Astrocyte of the hippocampus (primary cell): ENCODE data around the gene ADAM15.

Experiments used
- DNase-seq: peaks from one replicate; pipeline ENCODE4 v3.0.0; 2011; ENCODE audit warnings: low read depth, low spot score

The ADAM15 gene

GRCh38 chr1:155012776-155013602 is 38.1 kb upstream of the ADAM15 start:
- no peak for DNase-seq

DNA sequence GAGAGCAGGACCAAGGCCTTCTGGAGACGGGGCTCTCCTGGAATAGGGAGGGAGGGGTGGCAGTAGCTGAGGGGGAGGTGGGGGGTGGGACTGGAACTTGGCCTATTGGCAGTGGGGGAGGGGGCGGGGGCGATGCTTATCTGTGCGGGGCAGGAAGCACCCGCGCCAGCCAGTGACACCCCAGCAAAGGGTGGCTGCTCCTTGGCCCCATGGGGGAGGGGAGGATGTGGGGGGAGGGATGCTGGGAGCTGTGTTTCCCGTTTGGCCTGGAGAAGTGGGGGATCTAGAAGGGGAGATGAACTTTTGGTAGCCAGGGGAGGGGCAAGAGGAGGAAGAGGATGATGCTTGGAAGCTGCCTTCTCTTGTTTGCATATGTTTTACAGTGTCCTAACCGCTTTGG is 37.5 kb upstream of the ADAM15 start:
- DNase-seq = no peak

DNA sequence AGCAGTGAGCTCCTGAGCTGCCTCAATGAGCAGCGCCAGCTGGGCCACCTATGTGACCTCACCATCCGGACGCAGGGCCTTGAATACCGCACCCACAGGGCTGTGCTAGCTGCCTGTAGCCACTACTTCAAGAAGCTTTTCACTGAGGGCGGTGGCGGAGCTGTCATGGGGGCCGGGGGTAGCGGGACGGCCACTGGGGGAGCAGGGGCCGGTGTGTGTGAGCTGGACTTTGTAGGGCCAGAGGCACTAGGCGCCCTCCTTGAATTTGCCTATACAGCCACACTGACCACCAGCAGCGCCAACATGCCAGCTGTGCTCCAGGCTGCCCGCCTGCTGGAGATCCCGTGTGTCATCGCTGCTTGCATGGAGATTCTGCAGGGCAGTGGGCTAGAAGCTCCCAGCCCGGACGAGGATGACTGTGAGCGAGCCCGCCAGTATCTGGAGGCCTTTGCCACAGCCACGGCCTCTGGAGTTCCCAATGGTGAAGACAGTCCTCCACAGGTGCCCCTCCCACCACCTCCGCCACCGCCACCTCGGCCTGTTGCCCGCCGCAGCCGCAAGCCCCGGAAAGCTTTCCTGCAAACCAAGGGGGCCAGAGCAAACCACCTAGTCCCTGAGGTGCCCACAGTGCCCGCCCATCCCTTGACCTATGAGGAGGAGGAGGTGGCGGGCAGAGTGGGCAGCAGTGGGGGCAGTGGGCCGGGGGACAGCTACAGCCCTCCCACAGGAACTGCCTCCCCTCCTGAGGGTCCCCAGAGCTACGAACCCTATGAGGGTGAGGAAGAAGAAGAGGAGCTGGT is 36.2 kb upstream of the ADAM15 start:
- DNase-seq = no peak

DNA sequence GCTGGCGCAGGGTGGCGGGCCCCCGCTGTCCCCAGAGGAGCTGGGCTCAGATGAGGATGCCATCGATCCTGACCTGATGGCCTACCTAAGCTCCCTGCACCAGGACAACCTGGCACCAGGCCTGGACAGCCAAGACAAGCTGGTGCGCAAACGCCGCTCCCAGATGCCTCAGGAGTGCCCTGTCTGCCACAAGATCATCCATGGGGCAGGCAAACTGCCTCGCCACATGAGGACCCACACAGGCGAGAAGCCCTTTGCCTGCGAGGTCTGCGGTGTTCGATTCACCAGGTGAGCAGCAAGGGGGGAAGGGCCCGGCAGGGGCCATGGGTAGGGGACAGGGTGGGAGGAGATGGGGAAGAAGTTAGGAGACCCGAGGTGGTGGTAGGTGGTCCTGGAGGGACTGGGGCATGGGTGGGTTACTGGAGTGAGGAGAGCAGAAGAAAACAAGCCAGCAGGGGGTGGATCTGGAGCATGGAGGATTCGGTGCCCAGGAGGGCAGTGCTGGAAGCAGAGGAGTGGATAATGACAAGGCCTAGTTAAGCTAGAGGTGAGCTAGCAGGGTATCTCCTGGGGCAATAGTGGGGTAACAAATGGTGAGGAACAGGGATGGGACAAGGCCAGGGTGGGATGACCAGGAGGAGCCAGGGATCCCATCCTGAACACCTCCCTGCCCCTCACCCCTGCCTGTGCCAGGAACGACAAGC is 35.4 kb upstream of the ADAM15 start:
- no peak for DNase-seq

DNA sequence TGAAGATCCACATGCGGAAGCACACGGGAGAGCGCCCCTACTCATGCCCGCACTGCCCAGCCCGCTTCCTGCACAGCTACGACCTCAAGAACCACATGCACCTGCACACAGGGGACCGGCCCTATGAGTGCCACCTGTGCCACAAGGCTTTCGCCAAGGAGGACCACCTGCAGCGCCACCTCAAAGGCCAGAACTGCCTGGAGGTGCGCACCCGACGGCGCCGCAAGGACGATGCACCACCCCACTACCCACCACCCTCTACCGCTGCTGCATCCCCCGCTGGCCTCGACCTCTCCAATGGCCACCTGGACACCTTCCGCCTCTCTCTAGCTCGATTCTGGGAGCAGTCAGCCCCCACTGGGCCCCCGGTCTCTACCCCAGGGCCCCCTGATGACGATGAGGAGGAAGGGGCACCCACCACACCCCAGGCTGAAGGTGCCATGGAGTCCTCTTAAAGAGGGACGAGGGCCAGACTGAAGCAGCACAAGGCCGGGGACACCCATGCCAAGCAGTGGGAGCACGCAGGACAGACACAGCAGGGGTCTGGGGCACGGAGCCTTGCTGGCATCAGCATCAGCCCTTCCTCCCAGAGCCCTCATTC is 34.8 kb upstream of the ADAM15 start:
- no peak for DNase-seq

GRCh38 chr1:155017041-155017945 is 33.8 kb upstream of the ADAM15 start:
- peak; percentile 97 for DNase-seq

DNA sequence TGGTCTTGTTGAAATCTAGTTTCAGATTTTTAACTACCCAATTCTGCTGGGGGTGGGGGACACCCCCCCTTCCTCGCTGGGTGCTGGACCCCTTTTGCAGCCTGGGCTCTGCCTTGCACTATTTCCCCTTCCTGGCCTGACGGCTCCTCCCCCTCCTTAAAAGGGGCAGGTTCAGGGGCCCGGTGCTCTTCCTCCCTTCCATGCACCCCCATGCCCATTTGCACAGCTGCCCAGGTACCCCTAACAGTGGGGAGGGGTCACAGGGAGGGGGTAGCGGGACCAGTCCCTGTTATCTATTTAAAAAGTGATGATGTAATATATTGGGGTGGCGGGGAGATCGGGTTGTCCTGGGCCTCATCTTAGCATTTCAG is 33.2 kb upstream of the ADAM15 start:
- DNase-seq = no peak

DNA sequence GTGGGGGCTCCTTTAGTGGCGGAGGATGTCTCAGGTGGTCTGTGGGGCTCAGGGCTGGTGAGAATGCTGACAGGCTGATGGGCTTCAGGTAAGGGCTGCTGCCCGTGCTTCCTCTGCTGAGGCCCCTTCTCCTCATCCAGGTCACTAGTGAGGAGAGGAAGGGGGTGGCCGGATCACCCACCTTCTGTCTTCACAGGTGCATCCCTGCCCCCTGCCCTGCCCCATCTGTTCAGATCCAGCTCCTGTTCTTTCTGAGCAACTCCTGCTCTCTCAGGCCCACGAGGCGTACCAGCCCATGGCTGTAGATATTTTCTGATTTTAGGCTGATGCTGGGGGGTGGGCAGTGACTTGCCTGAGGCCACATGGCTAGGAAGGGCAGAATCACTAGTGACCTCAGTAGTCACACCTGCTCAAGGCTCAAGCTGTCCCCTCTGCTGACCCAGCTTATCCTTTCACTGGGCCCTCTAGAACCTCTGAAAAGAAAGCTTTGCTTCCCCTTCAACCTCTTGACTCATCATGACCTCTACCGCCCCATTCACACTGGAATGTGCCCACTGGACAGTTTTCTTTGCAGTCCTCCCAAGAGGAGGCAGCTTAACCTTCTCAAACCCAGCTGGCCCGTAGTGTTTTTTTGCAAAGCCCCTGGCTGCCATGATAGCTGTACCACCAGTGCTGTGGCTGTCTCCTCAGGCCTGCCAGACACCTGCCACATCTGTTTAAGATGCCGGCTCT is 32.3 kb upstream of the ADAM15 start:
- no peak for DNase-seq

- DNase-seq = no peak
Measured at GRCh38 chr1:155019377-155020245, 31.5 kb upstream of the ADAM15 start.

DNA sequence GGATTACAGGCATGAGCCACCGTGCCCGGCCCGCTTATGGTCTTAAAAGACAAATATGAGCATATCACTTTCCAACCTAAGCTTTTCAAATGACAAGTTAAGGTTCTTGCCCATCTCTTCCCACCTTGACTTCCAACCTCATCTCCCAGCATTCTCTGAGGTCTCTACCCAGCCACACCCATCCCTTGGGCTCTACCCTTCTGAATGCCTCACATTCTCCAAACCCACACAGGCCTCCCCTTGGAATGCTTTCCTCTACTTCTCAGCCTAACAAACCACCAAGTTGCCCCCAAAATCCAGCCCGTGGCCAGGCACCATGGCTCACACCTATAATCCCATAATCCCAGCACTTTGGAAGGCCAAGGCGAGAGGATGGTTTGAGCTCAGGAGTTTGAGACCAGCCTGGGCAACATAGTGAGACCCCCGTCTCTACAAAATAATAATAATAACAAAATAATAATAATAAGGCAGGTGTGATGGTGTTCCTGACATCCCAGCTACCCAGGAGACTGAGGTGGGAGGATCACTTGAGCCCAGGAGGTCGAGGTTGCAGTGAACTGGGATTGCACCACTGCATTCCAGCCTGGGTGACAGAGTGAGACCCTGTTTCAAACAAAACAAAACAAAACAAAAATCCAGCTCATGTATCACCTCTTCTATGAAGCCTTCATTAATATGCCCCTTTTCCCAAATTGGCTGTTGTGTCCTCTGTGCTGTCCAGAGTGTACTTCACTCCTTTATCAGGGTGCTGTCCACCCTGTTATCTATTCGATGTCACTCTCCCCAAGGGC is 28.8 kb upstream of the ADAM15 start:
- DNase-seq = peak; percentile 29

- no peak for DNase-seq
Measured at GRCh38 chr1:155022927-155023236, 28.2 kb upstream of the ADAM15 start.

DNA sequence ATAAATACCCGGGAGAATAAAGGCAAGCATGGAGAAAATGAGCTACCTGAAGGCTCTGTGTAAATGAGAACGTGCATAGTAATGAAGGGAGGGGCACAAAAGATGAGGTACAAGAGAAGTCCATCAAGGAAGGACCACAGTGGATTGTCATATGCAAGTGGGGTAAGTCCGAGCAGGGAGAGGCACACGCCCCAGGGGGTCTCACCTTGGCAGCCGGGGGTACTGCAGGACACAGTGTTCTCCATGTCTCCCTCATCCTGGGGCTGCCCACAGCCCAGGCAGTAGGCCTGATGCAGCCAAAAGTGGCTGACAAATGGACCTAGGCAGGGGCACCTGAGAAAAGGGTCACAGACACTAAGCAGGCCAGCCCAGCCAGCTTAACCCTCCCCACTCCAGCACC is 27.5 kb upstream of the ADAM15 start:
- DNase-seq = no peak

DNA sequence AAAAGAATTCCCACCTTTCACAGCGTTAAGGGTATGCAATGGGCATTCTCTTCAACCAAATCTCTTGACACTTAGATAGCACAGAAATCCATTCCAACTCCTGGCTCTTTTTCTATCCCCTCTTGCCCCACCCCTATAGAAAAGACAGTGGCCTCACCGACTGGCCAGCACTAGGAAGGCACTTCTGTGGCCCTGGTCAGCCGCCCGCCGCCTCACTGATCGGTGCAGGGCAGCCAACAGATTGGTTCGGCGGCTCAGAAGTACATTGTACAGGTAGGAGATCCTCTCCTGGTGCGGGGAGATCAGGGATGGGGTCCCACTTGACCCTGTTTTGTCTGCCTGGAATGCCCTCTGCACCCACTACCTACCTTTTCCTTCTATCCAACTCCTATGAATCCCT is 26.8 kb upstream of the ADAM15 start:
- DNase-seq = no peak

- no peak for DNase-seq
Measured at GRCh38 chr1:155026154-155026553, 25.0 kb upstream of the ADAM15 start.

DNA sequence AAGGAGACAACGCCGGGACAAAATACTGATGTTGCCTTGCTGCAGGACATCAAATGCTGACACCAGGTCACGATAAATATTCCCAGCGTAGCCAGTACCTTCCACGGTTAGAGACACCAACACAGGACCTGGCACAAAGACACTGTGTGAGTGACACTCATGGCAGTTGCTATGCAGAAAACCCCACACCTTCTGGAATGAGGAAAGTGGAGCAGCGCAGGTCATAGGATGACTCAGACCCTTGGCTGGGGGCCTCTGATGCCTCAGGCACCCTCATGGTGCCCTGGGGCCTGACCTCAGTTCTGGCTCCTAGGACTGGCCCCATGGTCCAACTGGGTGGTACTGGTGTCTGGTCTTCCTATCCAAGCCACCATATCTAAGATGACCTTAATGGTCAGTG is 24.5 kb upstream of the ADAM15 start:
- DNase-seq = peak; percentile 28

DNA sequence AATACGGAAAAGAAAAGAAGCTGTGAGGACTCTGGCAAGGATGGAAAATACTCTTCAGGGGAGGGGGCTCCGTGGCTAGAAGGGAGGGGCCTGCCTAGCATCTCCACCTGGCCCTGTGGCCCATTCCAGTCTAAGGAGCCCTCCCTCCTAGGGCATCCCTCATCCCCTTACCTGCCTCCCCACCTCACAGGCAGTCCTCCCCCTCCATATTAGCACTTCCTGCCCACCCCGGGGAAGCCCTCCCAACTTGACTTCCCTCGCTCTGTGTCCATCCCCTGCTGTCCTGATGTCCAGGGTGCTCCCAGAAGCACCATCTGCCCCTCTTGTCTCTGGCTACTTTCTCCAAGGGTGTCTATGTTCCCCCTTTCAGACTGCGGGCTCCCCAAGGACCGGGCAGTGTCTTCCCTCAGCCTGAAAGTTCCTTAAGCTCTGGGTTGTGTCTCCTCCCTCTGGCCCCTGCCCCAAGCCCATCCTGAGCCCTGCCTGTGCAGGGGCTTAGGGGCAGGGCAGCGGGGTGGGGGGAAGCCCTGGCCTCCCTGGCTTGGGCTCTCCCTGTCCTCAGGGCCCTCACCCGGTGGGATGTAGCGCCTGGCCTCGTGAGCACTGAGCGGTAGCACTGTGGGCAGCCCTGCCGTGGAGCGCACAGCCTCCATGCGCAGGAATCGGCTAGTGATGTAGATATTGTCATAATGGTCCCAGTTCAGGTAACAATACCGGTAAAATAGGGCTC is 21.4 kb upstream of the ADAM15 start:
- DNase-seq = no peak

- DNase-seq = no peak
Measured at GRCh38 chr1:155030243-155030795, 20.8 kb upstream of the ADAM15 start.

- DNase-seq = no peak
Measured at GRCh38 chr1:155030899-155031298, 20.2 kb upstream of the ADAM15 start.
